ENCODE measurements around the gene MARCHF6.
"Not testable (repeated sequence)": the region's sequence is repeated elsewhere in the genome, so short reads cannot be mapped to it uniquely, and the experiment has no call there.

The MARCHF6 gene, protein sequence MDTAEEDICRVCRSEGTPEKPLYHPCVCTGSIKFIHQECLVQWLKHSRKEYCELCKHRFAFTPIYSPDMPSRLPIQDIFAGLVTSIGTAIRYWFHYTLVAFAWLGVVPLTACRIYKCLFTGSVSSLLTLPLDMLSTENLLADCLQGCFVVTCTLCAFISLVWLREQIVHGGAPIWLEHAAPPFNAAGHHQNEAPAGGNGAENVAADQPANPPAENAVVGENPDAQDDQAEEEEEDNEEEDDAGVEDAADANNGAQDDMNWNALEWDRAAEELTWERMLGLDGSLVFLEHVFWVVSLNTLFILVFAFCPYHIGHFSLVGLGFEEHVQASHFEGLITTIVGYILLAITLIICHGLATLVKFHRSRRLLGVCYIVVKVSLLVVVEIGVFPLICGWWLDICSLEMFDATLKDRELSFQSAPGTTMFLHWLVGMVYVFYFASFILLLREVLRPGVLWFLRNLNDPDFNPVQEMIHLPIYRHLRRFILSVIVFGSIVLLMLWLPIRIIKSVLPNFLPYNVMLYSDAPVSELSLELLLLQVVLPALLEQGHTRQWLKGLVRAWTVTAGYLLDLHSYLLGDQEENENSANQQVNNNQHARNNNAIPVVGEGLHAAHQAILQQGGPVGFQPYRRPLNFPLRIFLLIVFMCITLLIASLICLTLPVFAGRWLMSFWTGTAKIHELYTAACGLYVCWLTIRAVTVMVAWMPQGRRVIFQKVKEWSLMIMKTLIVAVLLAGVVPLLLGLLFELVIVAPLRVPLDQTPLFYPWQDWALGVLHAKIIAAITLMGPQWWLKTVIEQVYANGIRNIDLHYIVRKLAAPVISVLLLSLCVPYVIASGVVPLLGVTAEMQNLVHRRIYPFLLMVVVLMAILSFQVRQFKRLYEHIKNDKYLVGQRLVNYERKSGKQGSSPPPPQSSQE

GRCh38 chr5:10353241-10354047 is at the start of gene MARCHF6:
Gene MARCHF6 (plus strand): TSS chr5:10353695. CDS start chr5:10353899, 204 bp downstream.
- DNase-seq, result peak; percentile 93

GRCh38 chr5:10303699-10304170 is 49.8 kb upstream of the MARCHF6 start:
- no peak for DNase-seq

DNA sequence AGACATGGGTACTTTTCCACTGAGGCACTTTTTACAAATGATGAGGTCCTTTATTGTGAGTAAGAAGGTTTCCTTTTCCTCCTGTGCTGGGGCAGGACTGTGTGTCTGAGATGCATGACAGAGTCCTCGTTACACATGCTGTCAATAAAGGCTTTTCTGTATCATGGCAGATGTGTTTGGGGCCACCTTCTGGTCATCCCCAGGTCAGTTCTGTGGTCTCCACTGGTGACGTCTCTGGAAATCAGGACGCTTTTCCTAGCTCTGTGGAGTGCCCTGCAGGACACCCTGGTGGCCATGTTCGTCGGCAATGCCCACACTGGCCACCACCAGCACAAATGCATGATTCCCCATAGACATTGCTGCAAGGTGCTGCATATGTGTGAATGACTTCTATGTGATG is 48.6 kb upstream of the MARCHF6 start:
- DNase-seq, result no peak

DNA sequence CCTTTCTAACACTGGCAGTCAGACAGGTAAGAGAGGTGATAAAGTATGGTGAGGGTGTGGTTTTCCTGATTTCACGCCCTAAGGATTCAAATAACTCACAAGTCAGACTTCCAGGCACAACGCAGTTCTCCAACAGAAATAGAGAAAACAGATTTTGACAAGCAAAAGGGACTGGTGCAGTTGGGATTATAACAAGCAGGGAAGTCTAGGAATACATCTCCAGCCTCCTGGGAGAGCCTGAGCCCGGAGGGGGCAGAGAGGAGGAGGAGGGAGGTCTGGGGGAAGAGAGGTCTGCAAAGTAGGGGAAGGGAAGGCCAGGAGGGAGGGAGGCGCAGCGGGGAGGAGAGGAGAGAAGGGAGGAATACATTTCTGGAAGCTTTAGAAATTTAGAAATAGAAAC is 47.4 kb upstream of the MARCHF6 start:
- DNase-seq, result no peak

- no peak for DNase-seq
Observed at GRCh38 chr5:10306806-10307205, 46.7 kb upstream of the MARCHF6 start.

DNA sequence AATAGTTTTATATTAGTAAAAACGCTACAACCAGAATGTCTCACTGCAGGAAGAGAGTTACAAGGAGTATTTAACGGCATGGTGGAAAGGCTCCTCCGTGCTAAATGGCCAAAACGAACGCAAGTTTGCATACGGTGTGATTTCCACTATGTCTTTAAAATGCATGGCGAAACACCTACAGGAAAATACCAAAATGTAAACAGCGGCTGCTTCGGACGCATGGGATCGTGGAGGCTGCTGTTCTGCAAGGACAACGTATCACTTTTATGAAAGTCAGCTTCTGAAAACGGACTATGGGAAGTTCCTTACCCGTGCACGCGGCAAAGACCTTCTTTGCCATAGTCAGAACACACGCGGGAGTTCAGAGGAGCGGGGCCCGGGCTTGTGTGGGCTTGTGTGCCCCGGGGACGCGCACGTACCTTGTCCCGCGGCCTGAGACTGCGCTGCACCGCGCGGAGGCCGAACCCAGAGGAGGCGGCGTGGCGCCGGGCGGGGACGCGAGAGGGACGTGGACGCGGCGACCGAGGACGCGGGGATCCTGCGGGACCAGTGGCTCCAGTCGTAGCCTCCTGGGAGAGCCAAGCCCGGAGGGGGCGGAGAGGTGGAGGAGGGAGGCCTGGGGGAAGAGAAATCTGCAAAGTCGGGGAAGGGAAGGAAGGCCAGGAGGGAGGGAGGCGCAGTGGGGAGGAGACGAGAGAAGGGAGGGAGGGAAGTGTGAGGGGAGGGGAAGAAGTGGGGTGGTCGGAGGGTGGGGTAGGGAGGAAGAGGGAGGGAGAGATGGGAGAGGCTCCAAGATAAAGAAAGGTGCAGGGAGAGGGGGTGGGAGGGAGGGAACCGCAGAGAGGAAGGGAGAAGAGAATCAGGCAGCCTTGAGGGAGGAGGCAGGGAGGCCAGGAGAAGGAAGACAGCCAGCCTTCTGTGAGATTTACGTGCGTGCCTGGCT is 46.0 kb upstream of the MARCHF6 start, which contains the start of gene CMBL:
TSS of gene CMBL (minus strand) at position 697 of the 943 bp plus-strand sequence. CDS start 17,140 bp downstream, outside the sequence.
- DNase-seq, result no peak

GRCh38 chr5:10308844-10309243 is 44.7 kb upstream of the MARCHF6 start:
- DNase-seq, result no peak

DNA sequence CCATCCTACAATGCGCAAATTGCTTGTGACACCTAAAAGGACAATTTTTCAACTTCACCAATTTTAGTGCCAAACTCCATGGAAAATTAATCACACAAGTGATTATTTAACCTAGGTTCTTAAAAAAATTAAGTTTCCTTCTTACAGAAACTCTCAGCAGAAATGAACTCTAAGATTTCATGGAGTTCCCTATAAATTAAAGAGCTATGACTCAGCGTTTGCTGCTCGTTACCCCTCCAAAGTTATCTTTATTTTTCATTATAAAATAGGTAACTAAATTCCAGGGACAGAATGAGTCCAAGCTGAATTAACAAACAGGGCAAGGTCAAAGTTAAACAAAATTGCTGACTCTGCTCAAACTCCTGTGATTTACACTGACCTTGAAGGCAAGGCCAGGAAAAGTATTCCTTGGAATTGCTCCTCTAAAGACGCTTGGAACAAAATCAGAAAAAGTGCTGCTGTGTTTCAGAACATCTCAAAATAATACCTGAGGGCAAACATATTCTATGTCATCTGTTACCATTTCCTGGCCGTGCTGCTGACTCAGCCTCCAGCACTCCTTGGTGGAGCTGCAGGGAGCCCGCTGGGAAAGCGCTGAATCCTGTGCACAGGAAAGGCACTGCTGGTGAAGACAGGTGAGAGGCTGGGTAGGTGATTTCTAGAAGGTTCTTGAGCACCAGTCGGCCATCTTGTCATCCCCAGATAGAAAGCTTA is 43.3 kb upstream of the MARCHF6 start:
- DNase-seq, result no peak

- not testable (repeated sequence) for DNase-seq
Observed at GRCh38 chr5:10310835-10311570, 42.5 kb upstream of the MARCHF6 start.

DNA sequence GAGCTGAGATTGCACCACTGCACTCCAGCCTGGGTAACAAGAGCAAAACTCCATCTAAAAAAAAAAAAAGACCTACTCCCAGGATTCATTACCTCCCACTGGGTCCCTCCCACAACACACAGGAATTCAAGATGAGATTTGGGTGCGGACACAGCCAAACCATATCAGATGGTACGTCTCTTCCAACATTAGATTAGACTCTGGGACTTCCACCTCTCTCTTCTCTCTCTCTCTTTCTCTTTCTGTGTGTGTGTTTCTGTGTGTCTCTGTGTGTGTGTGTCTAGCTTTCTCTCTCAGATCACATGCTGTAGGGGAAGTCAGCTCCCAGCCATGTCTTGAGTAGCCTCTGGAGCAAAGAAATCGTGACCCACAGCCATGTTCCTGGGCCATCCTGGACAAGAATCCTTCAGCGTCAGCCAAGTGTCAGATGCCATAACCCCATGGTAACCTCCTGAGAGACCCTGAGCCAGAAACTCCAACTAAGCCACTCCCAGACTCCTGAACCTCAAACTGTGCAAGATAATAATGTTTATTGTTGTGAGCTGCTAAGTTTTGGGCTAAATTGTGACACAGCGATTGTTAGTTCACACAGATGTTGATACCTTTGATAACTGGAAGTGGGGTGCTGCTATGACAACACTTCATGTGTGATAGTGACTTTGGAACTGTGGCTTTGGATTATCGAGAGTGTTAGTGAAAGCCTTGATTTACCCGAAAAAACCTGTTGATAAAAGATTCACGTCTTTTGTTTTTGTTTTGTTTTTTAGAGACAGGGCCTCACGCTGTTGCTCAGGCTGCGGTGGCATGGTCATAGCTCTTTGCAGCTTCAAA is 41.7 kb upstream of the MARCHF6 start:
- no peak for DNase-seq

GRCh38 chr5:10315201-10315600 is 38.3 kb upstream of the MARCHF6 start:
- DNase-seq, result no peak

- DNase-seq, result no peak
Observed at GRCh38 chr5:10315824-10316509, 37.5 kb upstream of the MARCHF6 start.

GRCh38 chr5:10317825-10318682 is 35.4 kb upstream of the MARCHF6 start:
- DNase-seq, result no peak

- no peak for DNase-seq
Observed at GRCh38 chr5:10319202-10319851, 34.2 kb upstream of the MARCHF6 start.

DNA sequence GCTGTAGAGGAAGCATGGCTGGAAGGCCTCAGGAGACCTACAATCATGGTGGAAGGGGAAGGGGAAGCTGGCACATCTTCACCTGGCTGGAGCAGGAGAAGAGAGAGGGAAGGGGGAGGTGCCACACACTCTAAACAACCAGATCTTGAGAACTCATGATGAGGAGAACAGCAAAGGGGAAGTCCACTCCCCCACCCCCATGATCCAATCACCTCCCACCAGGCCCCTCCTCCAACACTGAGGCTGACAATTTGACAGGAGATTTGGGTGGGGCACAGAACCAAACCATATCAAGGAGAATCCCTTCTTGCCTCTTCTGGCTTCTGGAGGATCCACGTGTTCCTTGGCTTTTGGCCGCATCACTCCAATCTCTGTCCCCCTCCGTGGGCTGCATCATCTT is 32.7 kb upstream of the MARCHF6 start:
- DNase-seq, result no peak

GRCh38 chr5:10321882-10322281 is 31.6 kb upstream of the MARCHF6 start:
- DNase-seq, result no peak
